Hypothalamus (tissue), 51 donors: ENCODE measurements around the gene MYL10.
A peak's percentile ranks its signal among the peaks of the same experiment; 100 is the strongest.
"Not testable (repeated sequence)": the region's sequence is repeated elsewhere in the genome, so short reads cannot be mapped to it uniquely, and the experiment has no call there.

Experiments
- DNase-seq, 51 donors: peaks; one replicate each; lab custom pipeline; 2025; lab: John Stamatoyannopoulos, UW

The MYL10 gene

DNA sequence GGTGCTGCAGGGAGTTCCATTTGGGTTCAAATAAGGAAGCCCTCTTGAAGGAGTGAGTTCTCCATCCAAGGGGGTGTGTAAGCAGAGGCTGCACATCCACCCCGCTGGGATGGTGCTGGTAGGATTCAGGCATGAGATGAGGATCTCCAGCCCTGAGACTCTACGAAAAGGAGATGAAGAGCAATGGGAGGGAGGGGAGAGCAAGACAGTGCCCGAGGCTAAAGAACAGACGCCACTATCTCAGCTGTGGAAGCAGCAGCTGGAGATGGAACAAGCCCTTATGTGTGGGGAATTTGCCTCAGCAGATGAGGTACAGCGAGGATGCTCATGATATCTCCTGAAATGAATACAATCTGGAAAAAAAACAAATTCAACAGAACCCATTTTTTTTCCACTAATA, 28.1 kb upstream of the MYL10 start:
- DNase-seq = no peak

DNA sequence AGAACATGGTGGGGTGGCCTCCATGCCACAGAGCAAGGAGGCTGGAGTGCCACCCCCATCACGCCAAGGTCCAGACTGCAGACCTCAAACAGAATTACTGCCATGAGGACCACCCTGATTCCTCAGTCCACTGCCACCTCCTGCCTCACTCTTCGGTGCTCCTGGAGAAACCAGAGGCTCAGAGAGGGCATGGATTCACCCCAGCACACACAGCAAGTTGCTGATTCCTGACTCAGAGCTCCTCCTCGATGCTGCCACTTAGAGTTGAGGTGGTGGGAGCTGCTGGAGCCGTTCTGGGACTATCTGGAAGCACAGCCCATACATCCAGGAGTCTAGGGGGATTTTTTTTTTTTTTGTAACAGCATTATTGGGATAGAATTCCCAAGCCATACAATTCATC, 22.0 kb upstream of the MYL10 start:
- no peak for DNase-seq

DNA sequence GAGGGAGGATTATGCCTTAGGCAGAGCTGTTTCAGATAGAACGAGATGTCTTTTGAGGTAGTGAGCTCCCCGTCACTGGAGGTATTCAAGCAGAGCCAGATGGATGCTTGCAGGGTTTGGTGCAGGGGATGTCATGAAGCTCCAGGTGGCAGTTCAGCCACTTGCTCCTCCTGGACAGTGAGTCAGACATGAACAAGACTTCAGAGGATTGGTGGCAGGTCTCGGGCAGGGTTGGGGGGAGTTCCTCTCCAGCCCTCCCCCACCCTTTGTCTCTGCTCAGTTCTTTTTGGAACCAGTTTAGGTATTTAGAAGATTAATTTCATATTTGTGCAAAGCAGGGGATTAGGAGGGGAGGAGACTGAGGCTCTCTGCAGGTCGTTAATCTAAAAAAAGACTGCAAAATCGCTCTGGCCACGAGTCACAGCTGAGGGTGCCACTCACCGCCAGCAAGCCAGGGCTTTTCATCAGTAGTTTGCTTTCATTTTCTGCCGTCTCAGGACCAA, 21.5 kb upstream of the MYL10 start:
- no peak for DNase-seq

DNA sequence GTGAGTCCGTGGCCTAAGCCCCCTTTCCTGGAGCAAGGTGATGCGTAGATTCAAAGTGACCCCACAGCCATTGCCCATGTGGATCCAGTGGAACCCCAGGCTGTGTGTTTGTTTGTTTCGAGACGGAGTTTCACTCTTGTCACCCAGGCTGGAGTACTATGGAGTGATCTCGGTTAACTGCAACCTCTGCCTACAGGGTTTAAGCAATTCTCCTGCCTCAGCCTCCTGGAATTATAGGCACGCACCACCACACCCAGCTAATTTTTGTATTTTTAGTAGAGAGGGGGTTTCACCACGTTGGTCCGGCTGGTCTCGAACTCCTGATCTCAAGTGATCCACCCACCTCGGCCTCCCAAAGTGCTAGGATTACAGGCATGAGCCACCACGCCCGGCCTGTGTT, 18.8 kb upstream of the MYL10 start:
- DNase-seq = not testable (repeated sequence)

DNA sequence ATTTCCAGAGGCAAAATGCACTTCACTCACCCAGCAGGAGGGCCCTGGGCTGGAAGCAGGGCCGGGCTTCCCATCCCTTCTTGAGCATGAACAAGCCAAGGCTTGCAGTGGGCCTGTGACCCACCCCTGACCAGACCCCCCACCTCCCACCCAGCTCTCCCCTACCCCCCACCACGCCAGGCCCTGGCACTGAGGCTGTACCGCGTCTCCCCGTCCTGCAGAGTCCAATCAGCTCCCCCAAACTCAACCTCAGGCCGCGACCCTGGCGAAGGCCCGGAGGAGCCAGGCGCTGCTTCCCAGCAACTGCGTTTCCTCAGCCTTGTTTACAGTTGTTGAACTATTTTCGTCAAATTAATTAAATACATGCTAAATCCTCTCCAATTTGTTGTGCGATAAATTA, 16.9 kb upstream of the MYL10 start:
- DNase-seq = no peak

DNA sequence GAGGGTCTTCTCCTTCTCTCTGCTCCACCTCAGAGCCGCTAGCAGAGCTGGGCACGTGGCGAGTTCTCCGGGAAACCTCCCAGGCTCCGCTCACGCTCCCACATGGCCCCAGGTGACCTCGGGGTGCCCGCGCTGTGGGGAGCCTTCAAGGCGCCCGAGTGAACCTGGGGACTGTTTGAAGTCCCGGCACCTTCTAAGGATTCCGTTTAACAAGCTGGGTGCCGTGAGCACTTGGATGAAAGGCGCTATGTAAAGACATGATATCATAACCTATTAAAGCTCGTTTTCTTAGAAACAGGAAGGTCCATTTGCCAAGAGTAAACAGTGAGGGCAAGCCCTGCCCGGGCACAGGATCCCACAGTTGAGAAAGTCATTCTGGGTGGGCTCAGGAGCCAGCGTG, 15.8 kb upstream of the MYL10 start:
- DNase-seq = no peak

DNA sequence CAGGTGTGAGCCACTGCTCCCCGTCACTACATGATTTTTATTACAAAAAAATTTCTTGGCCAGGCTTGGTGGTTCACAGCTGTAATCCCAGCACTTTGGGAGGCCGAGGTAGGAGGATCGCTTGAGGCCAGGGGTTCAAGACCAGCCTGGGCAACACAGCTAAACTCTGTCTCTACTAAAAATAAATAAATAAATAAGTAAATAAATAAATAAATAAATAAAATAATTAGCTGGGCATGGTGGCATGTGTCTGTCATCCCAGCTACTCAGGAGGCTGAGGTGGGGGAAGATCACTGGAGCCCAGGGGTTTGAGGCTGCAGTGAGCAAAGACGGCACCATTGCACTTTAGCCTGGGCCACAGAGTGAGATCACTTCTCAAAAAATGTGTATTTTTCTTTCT, 10.0 kb upstream of the MYL10 start:
- DNase-seq = not testable (repeated sequence)

DNA sequence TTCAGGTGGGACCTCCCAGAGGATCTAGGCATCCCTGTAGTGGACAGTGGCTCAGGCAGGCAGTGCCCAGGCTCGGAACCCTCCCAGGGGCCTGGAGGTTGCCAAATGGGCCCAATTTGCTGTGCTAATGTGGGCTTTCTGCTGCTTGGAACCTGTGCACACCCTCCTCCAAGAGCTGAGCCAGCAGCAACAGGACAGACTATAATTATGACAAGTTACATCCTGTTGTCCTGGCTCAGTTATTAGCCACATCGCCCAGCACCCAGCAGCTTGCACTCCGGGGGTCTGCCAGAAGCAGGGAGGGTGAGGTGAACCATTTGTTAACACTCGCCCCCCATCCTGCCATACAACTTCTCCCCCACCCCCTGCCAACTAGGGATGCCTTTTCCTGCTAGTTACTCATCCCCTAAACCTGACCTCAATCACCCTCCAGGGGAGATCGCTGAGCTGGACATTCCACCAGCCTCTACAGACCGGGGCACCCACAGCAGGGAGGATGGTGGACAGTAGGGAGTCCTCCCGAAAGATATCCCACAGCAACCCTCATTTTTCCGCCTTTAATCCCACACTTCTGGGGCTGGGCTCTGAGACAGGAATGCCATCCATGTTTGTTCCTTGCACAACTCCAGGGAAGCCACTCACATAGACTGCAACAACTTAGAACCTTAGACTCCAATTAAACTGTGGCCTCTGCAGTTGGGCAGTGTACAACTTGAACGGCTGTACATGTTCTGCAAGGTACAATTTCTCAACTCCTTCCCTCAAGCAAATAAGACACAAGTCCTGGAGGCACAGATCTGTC, 7.9 kb upstream of the MYL10 start:
- no peak for DNase-seq

DNA sequence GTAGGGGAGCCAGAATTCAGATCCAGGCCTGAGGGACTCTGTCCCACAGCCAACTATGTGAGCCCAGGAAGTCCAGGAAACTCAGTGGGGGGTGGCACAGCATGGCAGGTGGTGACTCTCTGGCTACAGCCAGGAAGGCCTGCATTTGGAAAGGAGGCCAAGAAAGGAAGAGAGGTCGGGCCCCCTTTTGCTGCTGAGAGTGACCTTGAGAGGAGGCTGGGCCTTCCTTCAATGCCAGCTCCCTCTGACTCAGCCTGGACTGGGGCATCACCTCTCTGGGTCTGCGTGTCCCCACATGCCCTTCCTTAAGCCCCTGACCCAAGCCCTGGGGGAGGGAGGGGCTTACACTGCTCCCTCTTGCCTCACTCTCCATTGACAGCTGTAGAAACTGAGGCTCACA, 6.4 kb upstream of the MYL10 start:
- no peak for DNase-seq

DNA sequence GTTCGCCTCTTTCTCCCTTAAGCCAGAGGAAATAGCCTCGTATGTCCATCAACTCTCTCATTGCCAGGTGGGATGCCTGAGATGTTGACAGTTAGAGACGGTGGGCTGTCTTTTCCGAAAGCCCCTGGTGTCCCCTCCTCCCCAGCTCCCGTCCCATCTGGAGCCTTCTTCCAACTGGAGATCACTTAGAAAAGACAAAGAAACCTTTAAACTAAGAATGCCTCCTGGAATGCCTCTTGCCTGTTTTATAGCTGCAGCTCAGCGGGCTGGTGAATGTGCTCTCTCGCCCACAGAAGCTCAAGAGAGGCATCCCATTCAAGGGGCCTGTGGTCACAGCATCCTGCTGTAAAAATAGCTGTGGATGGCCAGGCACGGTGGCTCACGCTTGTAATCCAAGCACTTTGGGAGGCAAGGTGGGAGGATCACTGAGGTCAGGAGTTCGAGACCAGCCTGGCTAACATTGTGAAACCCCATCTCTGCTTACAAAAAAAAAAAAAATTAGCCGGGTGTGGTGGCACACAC, 5.2 kb upstream of the MYL10 start:
- no peak for DNase-seq

DNA sequence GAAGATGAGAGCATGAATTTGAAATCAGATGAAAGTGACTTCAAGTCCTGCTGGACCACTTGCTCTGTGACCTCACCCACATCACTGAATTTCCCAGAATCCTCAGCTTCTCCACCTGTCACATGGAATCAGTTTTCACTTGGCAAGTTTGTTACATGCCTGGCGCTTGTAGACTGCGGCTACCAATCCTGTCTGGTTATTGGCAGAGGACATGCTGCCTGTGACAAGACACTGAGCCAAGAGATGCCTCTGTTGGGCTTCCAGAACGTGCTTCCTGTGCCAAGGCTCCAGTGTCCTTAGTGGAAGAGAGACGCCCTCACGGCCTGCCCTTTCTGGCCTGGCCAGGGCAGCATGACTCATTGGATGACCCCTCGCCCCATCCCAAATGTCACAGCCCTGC, 4.4 kb upstream of the MYL10 start:
- no peak for DNase-seq

DNA sequence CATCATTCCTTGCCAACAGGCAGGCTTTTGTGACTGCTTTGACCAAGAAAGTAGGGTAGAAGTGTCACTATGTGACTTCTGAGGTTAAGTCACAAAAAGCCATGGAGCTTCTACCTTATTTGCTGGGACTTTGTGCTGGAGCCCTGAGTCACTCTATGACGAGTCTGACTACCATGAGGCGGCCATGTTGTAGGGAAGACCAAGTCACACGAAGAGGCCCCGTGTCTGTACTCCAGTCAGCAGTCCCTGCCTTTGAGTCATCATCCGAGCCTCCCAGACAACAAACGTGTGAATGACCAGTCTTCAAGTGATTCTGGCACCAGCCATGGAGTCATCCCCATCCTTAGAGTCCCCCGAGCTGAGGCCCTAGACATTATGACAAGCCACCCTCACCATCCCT, 3.5 kb upstream of the MYL10 start:
- DNase-seq = no peak

DNA sequence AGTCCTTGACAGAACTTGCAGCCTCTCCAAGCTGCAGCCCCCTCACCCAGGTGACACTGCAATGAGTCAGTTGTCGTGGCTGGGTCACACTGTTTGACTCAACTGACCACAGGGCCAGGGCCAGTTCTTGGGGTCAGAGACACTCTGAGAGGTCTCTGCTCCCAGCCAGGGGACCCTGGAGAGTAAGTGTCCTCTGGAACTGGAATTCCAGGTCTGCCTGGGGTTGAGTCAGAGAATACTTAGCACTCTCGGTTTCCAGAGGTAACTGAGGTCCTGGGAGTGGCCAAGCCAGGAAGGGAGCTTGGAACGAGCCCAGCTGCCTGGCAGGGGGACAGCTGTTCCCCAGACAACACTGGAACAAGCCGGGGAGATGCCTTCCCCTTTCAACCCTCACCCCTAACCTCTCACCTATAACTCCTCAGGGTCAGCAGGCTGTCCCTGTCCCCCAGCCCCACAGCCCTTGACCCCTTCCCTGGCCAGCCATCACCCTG, 2.2 kb upstream of the MYL10 start:
- no peak for DNase-seq

DNA sequence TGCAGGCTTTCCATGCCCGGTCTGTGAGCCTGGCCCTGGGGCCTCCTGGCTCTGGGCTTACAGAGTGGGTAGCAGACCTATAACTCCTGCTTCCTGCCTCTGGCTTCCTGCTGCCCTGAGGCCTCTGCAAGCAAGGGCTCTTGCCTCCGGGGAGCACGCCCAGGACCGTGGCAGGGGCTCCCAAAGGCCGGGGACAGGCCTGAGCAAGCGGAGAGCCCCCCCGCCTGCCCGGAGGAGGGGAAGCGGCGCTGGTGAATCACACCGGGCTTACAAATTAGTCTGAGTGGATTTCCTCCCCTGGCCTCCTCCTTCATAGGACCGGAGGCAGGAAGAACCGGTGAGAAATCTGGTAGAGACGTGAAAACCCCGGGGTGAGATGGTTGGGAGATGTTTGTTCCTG, 1.5 kb upstream of the MYL10 start:
- no peak for DNase-seq

DNA sequence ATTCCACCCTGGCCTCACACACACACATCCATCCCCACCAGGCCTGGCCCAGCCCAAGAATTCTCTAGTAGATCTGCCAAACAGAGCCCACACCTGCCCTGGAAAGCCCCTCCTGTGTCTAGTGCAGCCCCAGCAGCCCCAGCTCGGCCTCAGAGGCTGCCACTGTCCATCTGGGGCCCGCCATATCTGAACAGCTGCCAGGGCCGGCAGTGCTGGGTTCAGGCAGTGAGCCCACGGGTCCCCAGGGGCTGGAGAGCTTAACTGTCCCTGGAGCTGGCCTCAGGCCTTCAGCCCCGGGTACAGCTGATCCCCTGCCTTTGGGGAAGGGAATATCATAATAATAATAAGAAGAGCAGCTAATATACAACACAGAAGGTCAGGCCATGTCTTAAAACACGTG, 574 bp downstream of the MYL10 start:
- no peak for DNase-seq

DNA sequence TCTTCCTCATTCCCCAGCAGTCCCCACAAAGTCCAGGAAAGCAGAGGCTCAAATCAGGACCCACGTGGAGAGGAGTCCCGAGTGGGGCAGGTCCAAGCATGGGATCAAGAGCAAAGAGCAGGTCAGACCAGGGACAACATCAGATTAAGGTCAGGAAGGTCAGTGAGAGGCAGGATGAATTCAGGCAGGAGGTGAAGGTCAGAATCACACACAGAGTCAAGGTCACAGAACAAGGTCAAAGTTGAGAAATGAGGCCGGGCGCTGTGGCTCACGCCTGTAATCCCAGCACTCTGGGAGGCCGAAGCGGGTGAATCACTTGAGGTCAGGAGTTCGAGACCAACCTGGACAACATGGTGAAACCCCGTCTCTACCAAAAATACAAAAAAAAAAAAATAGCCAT, 2.3 kb downstream of the MYL10 start:
- no peak for DNase-seq

DNA sequence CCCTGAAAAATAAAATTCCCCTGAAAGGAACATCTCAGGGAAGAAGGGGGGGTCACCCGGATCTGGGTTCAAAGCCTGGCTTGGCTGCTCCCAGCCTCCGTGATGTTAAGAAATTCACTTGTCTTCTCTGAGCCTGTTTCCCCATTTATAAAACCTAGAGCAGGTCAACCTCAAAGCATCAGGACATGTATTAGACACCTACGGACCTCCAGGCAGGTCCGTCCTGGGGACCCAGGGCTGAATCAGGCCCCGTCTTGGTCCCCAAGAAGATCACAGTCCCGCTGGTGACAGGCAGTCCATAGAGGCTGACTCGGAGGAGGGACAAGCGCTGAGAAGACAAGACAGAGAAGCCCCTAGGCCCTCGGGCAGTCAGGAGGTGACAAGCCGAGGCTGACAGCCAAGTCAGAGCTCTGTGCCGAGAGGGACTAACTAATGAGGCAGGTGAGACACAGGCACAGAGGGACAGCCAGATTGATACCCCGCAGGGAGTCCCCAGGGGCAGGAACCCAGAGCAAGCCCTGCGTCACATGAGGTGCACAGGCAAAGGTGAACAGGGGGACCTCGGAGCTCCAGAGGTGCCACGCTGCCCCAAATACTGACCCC, 2.9 kb downstream of the MYL10 start:
- DNase-seq = no peak

DNA sequence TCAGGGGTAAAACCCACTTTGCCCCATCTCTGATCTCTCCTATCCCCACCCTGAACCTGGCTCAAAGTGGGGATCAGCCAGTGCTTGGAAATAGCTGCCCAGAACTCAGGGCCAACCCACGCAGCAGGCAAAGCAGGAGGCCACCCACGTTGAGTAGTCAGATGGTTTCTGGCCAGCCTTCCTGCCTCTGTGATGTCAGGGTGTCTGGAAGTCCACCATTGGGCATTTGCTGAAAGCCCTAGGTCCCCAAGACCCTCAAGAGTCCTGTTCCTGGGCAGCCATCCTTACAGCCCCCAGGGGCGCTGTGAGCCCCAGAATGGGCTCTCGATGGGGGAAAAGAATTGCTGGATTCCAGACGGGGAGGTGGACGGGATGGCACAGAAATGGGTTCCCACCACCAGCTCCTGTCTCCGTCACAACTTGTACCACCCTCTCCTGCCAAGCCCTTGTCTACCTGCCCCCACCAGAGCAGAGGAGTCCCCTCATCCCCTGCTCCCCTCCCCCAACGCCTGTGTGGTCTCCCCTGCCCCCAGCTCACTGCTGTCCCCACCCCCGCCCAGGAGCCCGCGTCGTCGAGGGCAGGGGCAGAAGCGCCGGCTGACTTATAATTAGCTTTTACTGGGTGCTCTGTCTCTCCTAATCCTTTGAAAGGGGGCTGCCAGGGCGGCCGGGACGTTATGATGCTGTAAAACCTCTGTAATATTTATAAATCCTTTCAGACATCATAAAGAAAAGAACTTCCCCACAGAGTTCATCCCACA, 3.9 kb downstream of the MYL10 start:
- DNase-seq = peak in 2 of 51 donors; percentile 1 to 4

DNA sequence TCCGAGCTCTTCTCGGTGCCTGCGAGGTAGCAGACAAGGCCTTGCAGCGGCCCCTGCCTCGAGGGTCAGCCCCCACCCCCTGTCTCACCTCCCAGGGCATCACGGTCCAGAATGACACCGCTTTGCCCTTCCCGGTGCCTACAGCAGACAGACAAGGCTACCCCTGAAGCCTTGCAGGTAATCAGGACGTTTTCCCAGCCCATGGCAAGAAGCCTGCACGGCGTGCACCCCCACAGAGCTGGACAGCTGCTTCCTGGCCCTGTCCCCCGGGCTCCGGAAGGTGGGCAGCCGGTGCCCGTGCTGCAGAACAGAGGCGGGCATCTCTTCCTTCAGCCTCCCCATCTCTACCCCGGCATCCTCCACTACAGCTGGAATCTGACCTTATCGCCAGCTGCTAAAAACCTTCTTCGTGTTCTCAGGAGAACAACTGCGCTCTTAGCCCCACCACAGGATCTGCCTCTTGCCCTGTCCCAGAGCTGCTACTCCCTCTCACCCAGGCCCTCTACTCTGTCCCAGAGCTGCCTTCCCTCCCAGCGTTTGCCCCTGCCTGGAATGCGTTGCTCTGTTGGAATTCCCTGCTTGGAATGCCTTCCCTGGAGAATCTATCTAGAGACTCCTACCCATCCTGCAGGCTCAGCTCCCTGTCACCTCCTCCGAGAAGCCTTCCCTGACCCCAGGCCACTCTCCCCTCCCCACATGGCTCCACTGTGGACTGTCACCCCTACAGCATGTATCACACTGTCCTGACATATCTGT, 4.7 kb downstream of the MYL10 start:
- DNase-seq = no peak

DNA sequence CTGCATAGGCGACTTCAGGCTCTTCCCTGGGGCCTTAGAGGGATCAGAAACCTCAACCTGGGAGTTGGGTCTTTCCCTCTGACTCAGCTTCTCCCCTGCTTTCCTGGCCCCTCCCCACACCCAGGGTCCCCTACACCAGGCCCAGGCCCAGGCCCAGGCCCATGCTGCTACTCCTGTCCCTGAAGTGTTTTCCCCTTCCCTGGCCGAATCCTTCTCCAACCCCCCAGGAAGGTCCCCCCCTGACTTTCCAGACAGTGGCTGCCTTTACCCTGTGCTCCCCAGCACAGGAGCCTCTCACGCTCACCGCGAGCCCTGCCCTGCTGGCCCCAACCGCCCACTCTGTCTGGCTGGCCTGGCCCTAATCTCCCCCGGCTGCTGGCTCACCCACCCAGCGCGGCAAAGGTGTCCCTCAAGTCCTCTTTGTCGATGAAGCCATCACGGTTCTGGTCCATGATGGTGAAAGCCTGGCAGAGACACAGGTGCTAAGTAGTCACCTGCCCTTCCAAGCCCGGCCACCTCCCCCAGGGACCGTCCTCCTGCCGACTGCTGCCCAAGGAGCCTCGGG, 6.4 kb downstream of the MYL10 start:
- DNase-seq = no peak
